Activated T-helper 17 cell treated with anti-CD3 and anti-CD28 coated beads, Interleukin-2, amount 50 U/mL, for 72 hours (primary cell): ENCODE data around the gene RSBN1L. TPM values are rescaled to one million over a fixed set of nuclear protein-coding genes. Genes with fewer than 3 reads are reported as not detected.
A peak's percentile ranks its signal among the peaks of the same experiment; 100 is the strongest.

ENCODE experiments used
- ATAC-seq: fragments of 150-1000 bp; cut with Tn5 transposase; replicated peaks from 2 replicates; pipeline ENCODE4 v1.10.0; 2021; ENCODE audit warnings: mild to moderate bottlenecking, moderate library complexity
- H3K27ac Mint-ChIP-seq: one replicate; pipeline ENCODE4 v1.8.0; 2022; ENCODE audit warnings: mixed read lengths
- H3K27me3 Mint-ChIP-seq: one replicate; pipeline ENCODE4 v1.8.0; 2022; ENCODE audit warnings: mixed read lengths
- H3K36me3 Mint-ChIP-seq: one replicate; pipeline ENCODE4 v1.8.0; 2022; ENCODE audit warnings: low read depth, mild to moderate bottlenecking, mixed read lengths
- H3K4me1 Mint-ChIP-seq: one replicate; pipeline ENCODE4 v1.8.0; 2022; ENCODE audit warnings: mixed read lengths
- H3K4me3 Mint-ChIP-seq: one replicate; pipeline ENCODE4 v1.8.0; 2022; ENCODE audit warnings: mild to moderate bottlenecking, mixed read lengths
- H3K9me3 Mint-ChIP-seq: one replicate; pipeline ENCODE4 v1.8.0; 2022; ENCODE audit warnings: mixed read lengths
- total RNA-seq, 2 donors: library from RNA; stranded (reverse); gene quantifications; one replicate each; pipeline ENCODE4 v1.2.3, GENCODE V29; 2022

RSBN1L gene
- total RNA-seq, 2 donors from 2014 or later = 15.1 to 21.6 TPM

DNA sequence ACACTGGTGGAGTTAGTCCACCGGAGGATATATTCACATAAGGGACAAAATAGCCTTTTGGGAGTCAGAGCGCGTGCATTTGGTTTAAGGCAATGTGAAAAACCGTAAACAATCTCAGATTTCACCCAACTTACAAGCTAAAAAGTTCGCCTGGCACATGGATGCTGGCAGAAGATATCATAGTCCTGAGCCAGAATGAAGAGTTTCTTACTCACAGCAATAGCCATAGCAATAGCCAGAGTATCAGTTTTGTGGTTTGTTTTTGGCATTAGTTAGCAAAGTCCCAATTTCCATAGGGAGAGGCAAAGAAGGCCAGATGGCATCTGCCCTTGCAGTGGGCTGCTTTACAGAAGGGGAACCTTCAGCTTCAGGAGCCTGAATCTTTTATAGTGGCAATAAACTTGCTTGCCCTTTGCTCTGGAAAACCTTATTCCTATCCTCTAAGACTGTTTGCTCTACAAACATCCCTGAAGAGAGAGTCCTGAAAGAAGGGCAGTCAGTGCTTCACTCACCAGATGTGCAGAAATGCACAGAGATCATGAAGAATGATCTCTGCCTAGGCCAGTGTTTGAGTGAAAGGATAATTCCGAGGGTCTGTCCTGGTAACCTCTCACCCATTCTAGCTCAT is 28.7 kb upstream of the RSBN1L start:
- H3K4me1 Mint-ChIP-seq = no peaks in the 10 kb centered on the region
- no peaks in the 10 kb centered on the region for H3K9me3 Mint-ChIP-seq
- no peaks in the 10 kb centered on the region for H3K36me3 Mint-ChIP-seq
- no peaks in the 10 kb centered on the region for H3K27me3 Mint-ChIP-seq
- H3K4me3 Mint-ChIP-seq = no peak overlapping the region
- no peak for ATAC-seq
- no peak overlapping the region for H3K27ac Mint-ChIP-seq

DNA sequence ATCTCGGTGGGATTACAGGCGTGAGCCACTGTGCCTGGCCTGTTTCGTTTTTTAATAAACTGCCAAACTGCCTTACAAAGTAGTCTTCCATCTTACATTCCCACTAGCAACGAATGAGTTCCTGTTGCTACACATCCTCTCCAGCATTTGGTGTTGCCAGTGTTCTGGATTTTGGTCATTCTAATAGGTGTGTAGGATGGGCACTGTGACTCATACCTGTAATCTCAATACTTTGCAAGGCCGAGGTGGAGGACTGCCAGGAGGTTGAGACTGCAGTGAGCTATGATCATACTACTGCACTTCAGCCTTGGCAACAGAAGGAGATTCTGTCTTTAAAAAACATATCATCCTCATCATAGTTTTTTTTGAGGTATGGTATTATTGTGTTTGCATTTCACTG is 21.4 kb upstream of the RSBN1L start:
- Mint-ChIP-seq H3K9me3 (no peaks in the 10 kb centered on the region), H3K36me3 (peaks cover 4% of the 10 kb centered on the region), H3K27me3 (no peaks in the 10 kb centered on the region), H3K4me3 (no peak overlapping the region), H3K4me1 (peaks cover 5% of the 10 kb centered on the region), H3K27ac (no peak overlapping the region)
- ATAC-seq = peak; percentile 89

DNA sequence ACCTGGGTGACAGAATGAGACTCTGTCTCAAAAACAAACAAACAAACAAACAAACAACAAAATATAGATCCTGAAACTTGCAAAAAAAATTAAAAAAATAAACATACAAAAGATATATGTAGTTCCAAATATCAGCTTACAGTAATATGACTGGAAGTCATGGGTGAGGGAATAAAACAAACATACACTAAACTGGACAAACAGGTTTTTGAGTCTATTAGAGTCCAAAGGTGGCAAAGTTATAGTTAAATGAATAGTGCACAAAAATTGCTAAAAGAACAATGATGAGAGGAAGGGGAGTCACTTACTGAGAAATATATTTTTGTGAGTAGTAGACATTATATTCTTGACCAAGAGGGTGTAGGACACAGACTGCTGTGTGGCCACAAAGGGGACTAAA is 16.7 kb upstream of the RSBN1L start:
- Mint-ChIP-seq H3K4me3 (no peak overlapping the region), H3K36me3 (peaks cover 20% of the 10 kb centered on the region), H3K27ac (no peak overlapping the region), H3K9me3 (no peaks in the 10 kb centered on the region), H3K27me3 (no peaks in the 10 kb centered on the region), H3K4me1 (peaks cover 5% of the 10 kb centered on the region)
- no peak for ATAC-seq

DNA sequence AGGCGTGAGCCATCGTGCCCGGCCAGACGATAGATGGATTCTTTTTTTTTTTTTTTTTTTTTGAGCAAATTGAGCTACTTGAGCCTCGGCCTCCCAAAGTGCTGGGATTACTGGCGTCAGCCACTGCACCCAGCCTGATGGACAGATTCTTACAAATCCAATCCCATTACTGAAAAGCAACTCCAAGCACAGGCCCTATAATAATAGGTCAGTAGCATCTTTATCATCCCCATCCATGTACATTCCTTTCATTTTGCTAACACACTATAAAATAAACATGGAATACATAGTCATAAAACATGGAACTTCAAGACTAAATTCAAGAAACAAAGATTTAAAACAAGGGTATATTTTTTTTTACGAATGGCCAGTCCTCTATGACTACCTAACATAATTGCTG is 16.0 kb upstream of the RSBN1L start:
- no peak overlapping the region for H3K4me3 Mint-ChIP-seq
- no peak for ATAC-seq
- H3K27me3 Mint-ChIP-seq = no peaks in the 10 kb centered on the region
- no peaks in the 10 kb centered on the region for H3K4me1 Mint-ChIP-seq
- peaks cover 26% of the 10 kb centered on the region for H3K36me3 Mint-ChIP-seq
- no peaks in the 10 kb centered on the region for H3K9me3 Mint-ChIP-seq
- no peak overlapping the region for H3K27ac Mint-ChIP-seq

DNA sequence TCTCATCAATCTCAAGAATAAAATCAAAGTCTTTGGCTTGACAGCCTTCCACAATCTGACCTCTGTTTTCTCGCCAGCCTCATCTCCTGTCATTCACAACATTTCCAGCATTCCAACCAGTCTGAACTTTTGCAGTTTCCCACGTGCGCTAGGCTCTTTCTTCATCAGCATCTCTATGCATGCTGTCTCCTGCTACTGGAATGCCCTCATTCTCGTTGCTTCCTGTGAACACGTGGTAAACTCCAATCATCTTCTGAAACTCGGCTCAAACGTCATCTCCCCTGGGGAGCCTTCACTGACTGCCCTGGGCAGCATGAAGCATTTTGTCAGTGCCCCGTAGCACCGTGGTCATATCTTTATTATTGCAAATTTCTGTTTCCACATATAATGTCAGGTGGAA is 12.2 kb upstream of the RSBN1L start:
- peaks cover 28% of the 10 kb centered on the region for H3K36me3 Mint-ChIP-seq
- H3K27me3 Mint-ChIP-seq = no peaks in the 10 kb centered on the region
- H3K27ac Mint-ChIP-seq = no peak overlapping the region
- no peaks in the 10 kb centered on the region for H3K9me3 Mint-ChIP-seq
- no peak for ATAC-seq
- H3K4me1 Mint-ChIP-seq = peaks cover 20% of the 10 kb centered on the region
- H3K4me3 Mint-ChIP-seq = no peak overlapping the region

DNA sequence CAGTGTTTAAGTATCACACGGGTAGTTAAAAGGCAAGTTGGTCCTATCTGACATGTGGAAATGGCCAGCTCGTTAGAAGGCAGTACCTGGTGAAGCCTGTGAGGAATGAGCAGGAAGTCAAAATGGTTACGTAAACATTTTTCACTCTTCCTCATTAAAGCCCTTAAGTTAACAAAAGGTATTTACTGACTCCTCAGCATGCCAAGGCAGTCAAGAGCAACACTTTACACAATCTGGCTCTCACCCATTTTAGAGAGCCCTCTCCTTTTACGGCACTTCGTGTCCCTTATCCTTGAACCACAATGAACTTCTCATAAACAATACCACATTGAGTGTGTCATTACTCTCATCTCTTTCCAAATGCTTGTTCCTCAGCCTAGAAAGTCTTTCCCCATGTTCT is 11.0 kb upstream of the RSBN1L start:
- Mint-ChIP-seq H3K4me1 (peaks cover 20% of the 10 kb centered on the region), H3K36me3 (peaks cover 29% of the 10 kb centered on the region), H3K9me3 (no peaks in the 10 kb centered on the region), H3K27me3 (no peaks in the 10 kb centered on the region), H3K27ac (no peak overlapping the region), H3K4me3 (no peak overlapping the region)
- no peak for ATAC-seq

DNA sequence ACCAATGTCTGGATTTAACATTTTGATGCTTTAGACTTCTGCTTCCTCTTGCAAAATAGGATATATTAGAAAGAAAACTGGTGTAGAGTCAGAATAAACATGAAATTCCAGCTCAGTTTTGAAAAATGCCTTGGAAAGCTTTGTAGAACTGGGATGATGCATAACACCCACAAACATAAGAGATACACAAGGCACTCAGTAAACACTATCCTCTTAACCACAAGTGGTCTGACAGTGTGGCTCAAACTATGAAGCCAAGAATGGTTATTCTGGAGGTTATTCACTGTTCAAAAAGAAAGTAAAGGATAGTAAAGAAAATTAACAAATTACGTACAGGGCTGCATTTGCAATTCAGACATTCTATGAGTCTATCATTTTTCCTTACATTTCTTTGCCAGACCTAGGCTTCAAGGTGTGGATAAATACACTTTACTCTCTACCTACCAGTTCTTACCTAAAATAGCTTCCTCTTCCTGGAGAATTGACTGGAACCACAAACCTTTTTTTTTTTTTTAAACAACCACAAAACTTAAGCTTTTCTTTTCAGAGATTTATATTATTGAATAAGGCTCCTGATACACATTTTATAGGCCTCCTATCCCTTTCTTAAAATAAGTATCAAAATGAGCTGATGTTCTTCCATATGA is 9.0 kb upstream of the RSBN1L start:
- Mint-ChIP-seq H3K36me3 (peaks cover 28% of the 10 kb centered on the region), H3K4me3 (peak overlapping the region; percentile 52), H3K27ac (peak overlapping the region; percentile 84), H3K4me1 (peaks cover 20% of the 10 kb centered on the region), H3K9me3 (no peaks in the 10 kb centered on the region), H3K27me3 (no peaks in the 10 kb centered on the region)
- ATAC-seq = peak; percentile 37

DNA sequence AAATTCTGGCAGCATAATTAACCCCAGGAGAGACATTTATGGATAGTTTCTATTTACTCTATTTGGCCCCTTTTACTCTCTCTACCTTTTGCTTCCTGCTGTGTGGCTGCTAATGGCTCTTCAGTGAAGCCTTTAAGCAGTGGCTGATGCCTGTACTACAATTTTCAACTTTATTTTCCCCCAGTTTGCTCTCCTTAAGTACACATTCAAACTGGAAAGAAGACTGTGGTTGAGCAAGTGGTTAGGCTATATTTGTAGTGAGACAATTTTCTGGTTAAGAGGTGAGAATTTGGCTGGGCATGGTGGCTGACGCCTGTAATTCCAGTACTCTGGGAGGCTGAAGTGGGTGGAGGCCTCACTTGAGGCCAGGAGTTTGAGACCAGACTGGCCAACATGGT is 8.5 kb upstream of the RSBN1L start:
- Mint-ChIP-seq H3K4me3 (peak overlapping the region; percentile 52), H3K4me1 (peaks cover 20% of the 10 kb centered on the region), H3K9me3 (no peaks in the 10 kb centered on the region)

DNA sequence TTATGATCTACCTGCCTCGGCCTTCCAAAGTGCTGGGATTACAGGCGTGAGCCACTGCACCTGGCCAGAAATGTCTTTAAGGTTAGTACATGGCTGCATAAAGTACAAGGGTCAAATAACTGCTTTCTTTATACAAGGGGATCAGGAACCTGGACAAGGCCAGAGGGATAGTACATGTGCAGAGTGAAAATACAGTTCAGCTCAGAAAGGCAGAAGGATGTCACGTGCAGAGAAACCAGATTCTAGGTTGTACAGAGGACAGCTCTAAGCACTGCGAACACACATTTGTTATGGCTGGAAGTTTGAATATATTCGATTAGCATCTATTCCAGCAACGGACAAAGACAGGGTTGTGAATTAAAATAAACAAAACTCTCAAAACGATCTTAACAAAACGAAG is 6.0 kb upstream of the RSBN1L start:
- no peaks in the 10 kb centered on the region for H3K9me3 Mint-ChIP-seq
- H3K36me3 Mint-ChIP-seq = peaks cover 7% of the 10 kb centered on the region
- peaks cover 28% of the 10 kb centered on the region for H3K4me1 Mint-ChIP-seq
- no peak for ATAC-seq
- H3K27ac Mint-ChIP-seq = no peak overlapping the region
- H3K27me3 Mint-ChIP-seq = no peaks in the 10 kb centered on the region
- no peak overlapping the region for H3K4me3 Mint-ChIP-seq

More for the DNA sequence above, 8.5 kb upstream of the RSBN1L start:
- Mint-ChIP-seq H3K27ac (peak overlapping the region; percentile 84), H3K27me3 (no peaks in the 10 kb centered on the region), H3K36me3 (peaks cover 23% of the 10 kb centered on the region)
- ATAC-seq = peak; percentile 86

DNA sequence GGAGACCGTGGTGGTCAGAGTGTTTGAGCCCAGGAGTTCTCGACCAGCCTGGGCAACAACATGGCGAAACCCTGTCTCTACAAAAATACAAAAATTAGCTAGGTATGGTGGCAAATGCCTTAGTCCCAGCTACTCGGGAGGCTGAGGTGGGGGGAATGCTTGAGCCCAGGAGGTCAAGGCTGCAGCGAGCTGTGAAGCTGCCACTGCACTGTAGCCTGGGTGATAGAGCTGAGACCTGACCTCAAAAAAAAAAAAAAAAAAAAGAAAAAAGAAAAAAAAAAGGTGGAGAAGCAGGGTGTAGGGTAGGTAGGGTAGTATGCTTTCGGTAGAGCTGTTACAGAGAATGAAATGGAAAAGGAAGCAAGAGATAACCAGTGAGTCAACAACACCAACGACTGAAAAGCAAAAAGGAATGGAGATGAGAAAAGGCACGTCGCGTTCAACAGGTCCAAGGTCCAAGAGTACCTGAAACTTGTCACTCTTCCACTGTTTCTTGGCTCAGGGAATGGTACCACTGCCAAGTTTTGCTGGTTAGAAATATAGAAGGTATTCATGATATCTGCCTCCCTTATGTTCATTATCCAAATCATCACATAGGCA is 4.3 kb upstream of the RSBN1L start:
- H3K4me1 Mint-ChIP-seq = peaks cover 25% of the 10 kb centered on the region
- no peak for ATAC-seq
- no peaks in the 10 kb centered on the region for H3K9me3 Mint-ChIP-seq

DNA sequence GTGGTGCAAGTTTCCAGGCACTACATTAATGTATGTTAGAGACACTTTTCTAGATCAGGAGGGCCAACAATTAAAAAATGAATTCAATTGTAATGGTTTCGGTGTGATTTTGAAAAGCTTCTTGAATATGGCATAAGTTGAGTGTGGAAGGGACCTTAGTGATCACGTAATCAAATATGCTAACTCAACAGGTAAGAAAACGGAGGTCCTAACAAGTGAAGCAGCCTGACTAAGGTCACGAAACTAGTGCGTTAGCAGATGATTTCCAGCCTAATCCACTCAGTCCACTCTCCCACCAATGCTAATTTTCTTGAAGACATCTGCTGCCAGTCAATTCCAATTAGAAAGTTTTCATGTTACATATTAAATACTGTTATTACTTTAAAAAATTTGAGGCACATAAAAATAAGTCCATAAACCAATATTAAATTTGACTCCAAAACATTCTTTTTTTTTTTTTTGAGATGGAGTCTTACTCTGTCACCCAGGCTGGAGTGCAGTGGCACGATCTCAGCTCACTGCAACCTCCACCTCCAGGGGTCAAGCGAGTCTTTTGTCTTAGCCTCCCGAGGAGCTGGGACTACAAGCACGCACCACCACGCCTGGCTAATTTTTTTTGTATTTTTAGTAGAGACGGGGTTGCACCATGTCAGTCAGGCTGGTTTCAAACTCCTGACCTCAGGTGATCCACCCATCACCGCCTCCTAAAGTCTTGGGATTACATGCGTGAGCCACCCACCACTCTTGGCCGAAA is 2.3 kb upstream of the RSBN1L start:
- H3K9me3 Mint-ChIP-seq = no peaks in the 10 kb centered on the region
- no peak for ATAC-seq
- no peaks in the 10 kb centered on the region for H3K27me3 Mint-ChIP-seq
- H3K36me3 Mint-ChIP-seq = peaks cover 13% of the 10 kb centered on the region
- H3K27ac Mint-ChIP-seq = no peak overlapping the region
- peak overlapping the region; percentile 56 for H3K4me3 Mint-ChIP-seq
- H3K4me1 Mint-ChIP-seq = peaks cover 10% of the 10 kb centered on the region

More for the DNA sequence above, 4.3 kb upstream of the RSBN1L start:
- peaks cover 6% of the 10 kb centered on the region for H3K36me3 Mint-ChIP-seq
- no peak overlapping the region for H3K27ac Mint-ChIP-seq
- no peaks in the 10 kb centered on the region for H3K27me3 Mint-ChIP-seq
- H3K4me3 Mint-ChIP-seq = no peak overlapping the region

DNA sequence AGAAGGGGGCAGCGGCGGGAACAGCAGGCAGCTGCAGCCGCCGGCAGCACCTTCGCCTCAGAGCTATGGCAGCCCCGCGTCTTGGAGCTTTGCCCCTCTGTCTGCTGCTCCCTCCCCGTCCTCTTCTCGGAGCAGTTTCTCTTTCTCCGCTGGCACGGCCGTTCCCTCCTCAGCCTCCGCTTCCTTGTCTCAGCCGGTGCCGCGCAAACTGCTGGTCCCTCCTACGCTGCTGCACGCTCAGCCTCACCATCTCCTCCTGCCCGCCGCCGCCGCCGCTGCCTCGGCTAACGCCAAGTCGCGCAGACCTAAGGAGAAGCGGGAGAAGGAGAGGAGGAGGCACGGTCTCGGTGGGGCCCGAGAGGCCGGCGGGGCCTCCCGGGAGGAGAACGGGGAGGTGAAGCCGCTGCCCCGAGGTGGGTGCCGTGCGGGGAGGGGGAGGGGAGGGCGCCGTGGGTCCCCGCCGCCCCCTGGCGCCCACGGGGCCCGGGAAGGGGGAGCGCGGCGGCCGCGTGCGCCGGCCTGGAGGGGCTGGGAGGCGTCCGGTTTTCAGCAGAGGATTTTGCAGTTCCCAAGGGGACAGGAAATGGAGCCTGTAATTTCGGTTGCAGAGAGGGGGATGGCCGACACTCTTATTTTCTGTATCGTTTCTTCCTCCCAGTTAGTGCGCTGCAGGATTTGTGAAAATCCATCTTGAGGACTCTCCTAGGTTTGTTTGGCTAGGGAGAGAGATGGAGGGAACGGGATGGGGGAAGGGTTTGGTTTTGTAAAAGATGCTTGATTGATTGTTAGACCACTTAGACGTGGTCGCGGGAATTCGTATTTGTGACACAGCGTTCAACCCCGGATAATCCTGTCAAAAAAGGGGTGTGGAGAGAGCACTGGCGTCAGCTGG is 630 bp downstream of the RSBN1L start:
- H3K4me3 Mint-ChIP-seq = peak overlapping the region; percentile 98
- H3K36me3 Mint-ChIP-seq = peaks cover 23% of the 10 kb centered on the region
- ATAC-seq = peak; percentile 60
- H3K27me3 Mint-ChIP-seq = no peaks in the 10 kb centered on the region
- H3K4me1 Mint-ChIP-seq = peaks cover 20% of the 10 kb centered on the region
- H3K27ac Mint-ChIP-seq = peak overlapping the region; percentile 94
- H3K9me3 Mint-ChIP-seq = no peaks in the 10 kb centered on the region

DNA sequence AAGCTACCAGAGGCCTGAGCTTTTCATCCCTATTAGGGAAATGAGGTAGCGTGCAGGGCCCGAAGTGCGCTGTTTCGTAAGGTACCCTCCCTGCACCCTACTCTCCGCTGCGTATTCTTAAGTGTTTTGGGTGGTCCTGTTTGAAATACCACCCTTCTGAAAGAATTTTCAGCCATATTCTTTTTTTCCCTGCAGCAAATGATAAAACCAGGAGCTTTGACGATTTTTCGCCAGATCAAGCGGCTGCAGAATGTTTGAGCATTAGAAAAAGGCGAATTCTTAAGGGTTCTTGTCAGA is 1.2 kb downstream of the RSBN1L start:
- Mint-ChIP-seq H3K27ac (peak overlapping the region; percentile 94), H3K9me3 (no peaks in the 10 kb centered on the region), H3K4me1 (peaks cover 25% of the 10 kb centered on the region), H3K27me3 (no peaks in the 10 kb centered on the region), H3K4me3 (peak overlapping the region; percentile 98), H3K36me3 (peaks cover 29% of the 10 kb centered on the region)
- ATAC-seq = peak; percentile 10

DNA sequence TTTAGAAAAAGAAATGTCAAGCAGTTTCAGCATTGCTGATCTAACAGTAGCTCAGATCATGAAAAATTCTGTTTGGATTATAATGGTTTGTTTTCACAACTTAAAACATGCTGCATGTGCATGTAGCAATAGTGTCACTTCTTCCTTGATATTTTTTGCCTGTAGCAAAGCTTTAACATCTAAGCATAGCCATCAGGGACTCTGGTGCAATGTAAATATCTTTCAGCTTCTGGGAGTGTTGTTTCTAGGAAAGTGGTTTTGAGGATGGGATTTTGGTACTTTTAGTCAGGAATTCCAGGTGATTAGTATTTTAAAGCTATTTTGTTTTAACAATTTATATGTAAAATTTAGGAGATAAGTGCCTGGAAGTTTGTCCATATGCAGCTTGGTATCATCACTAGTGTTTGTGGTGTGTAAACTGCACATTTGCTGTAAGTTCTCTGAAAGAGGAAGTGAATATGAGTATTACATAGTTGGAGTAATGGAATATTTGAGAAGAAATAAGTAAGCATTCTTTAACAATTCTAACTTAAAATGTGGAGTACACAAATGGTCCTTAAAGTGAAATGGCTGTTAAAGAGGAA is 1.9 kb downstream of the RSBN1L start:
- peaks cover 29% of the 10 kb centered on the region for H3K4me1 Mint-ChIP-seq
- no peak for ATAC-seq
- peak overlapping the region; percentile 94 for H3K27ac Mint-ChIP-seq
- no peaks in the 10 kb centered on the region for H3K9me3 Mint-ChIP-seq
- H3K36me3 Mint-ChIP-seq = peaks cover 30% of the 10 kb centered on the region
- H3K27me3 Mint-ChIP-seq = no peaks in the 10 kb centered on the region
- peak overlapping the region; percentile 98 for H3K4me3 Mint-ChIP-seq
